VCaP (cell line): ENCODE results near the gene NBPF6.
"Not testable (repeated sequence)": the region's sequence is repeated elsewhere in the genome, so short reads cannot be mapped to it uniquely, and the experiment has no call there.

Experiments
- H3K27ac ChIP-seq: fragments of 450-650 bp; 2 replicates; pipeline ENCODE4 v1.5.1; 2017
- CTCF ChIP-seq: fragments of 450-650 bp; conservative IDR thresholded peaks from 2 replicates; pipeline ENCODE4 v1.5.1; 2017; ENCODE audit warnings: mild to moderate bottlenecking, moderate library complexity

NBPF6 gene

GRCh38 chr1:108450043-108450442, at the start of gene NBPF6:
TSS of gene NBPF6 (plus strand) at chr1:108450343. CDS start at chr1:108450602, 259 bp downstream.
- H3K27ac ChIP-seq, result not testable (repeated sequence)

- H3K27ac ChIP-seq, result not testable (repeated sequence)
Observed at GRCh38 chr1:108411098-108411833, 38.9 kb upstream of the NBPF6 start.

- H3K27ac ChIP-seq, result not testable (repeated sequence)
Observed at GRCh38 chr1:108420129-108420528, 30.0 kb upstream of the NBPF6 start.

- not testable (repeated sequence) for H3K27ac ChIP-seq
Observed at GRCh38 chr1:108421061-108421916, 28.9 kb upstream of the NBPF6 start.

GRCh38 chr1:108426877-108427276, 23.3 kb upstream of the NBPF6 start:
- H3K27ac ChIP-seq, result not testable (repeated sequence)

- H3K27ac ChIP-seq, result not testable (repeated sequence)
Observed at GRCh38 chr1:108432002-108432401, 18.1 kb upstream of the NBPF6 start.

GRCh38 chr1:108433404-108433803, 16.7 kb upstream of the NBPF6 start:
- H3K27ac ChIP-seq, result not testable (repeated sequence)

- not testable (repeated sequence) for H3K27ac ChIP-seq
Observed at GRCh38 chr1:108438536-108438935, 11.6 kb upstream of the NBPF6 start.

GRCh38 chr1:108454521-108454920, 4.4 kb downstream of the NBPF6 start:
- H3K27ac ChIP-seq, result not testable (repeated sequence)

GRCh38 chr1:108458661-108459060, 8.5 kb downstream of the NBPF6 start:
- H3K27ac ChIP-seq, result not testable (repeated sequence)

- not testable (repeated sequence) for H3K27ac ChIP-seq
Observed at GRCh38 chr1:108461758-108462157, 11.6 kb downstream of the NBPF6 start.

- not testable (repeated sequence) for H3K27ac ChIP-seq
Observed at GRCh38 chr1:108463962-108464361, 13.8 kb downstream of the NBPF6 start.

- not testable (repeated sequence) for H3K27ac ChIP-seq
Observed at GRCh38 chr1:108466166-108466565, 16.0 kb downstream of the NBPF6 start.

- not testable (repeated sequence) for H3K27ac ChIP-seq
Observed at GRCh38 chr1:108467155-108467554, 17.0 kb downstream of the NBPF6 start.

GRCh38 chr1:108470750-108471149, 20.6 kb downstream of the NBPF6 start:
- not testable (repeated sequence) for H3K27ac ChIP-seq

- not testable (repeated sequence) for H3K27ac ChIP-seq
Observed at GRCh38 chr1:108474516-108474915, 24.4 kb downstream of the NBPF6 start.

- no peak for TF ChIP-seq CTCF
- no peak overlapping the region for H3K27ac ChIP-seq
Observed at GRCh38 chr1:108478429-108479015, 28.4 kb downstream of the NBPF6 start.
